H9 (cell line): ENCODE measurements around the gene PEAK3. TPM values are rescaled to one million over a fixed set of nuclear protein-coding genes. Genes with fewer than 3 reads are reported as not detected.

Source experiments
- DNase-seq: peaks from one replicate; pipeline ENCODE4 v3.0.0-alpha.2; 2017
- H2AFZ ChIP-seq: one replicate; pipeline ENCODE4 v1.6.1; 2013; ENCODE audit warnings: mild to moderate bottlenecking, low read length, control low read depth, moderate library complexity
- H2AK5ac ChIP-seq: 2 replicates; pipeline ENCODE4 v1.6.1; 2013; ENCODE audit warnings: low read length, control low read depth, mixed read lengths; ENCODE audit not compliant: insufficient read length
- H2BK120ac ChIP-seq: one replicate; pipeline ENCODE4 v1.6.1; 2013; ENCODE audit warnings: low read depth, mild to moderate bottlenecking, low read length, control low read depth, inconsistent platforms; ENCODE audit not compliant: poor library complexity, severe bottlenecking
- H2BK12ac ChIP-seq: 2 replicates; pipeline ENCODE4 v1.6.1; 2013; ENCODE audit warnings: low read length, control low read depth, mixed read lengths, low read depth; ENCODE audit not compliant: insufficient read length
- H2BK15ac ChIP-seq: 2 replicates; pipeline ENCODE4 v1.6.1; 2013; ENCODE audit warnings: low read depth, low read length, control low read depth
- H2BK20ac ChIP-seq: one replicate; pipeline ENCODE4 v1.6.1; 2013; ENCODE audit warnings: low read depth, mild to moderate bottlenecking, low read length, control low read depth, inconsistent platforms; ENCODE audit not compliant: poor library complexity, severe bottlenecking
- H2BK5ac ChIP-seq: 2 replicates; pipeline ENCODE4 v1.6.1; 2013; ENCODE audit warnings: low read length, control low read depth, mixed read lengths; ENCODE audit not compliant: insufficient read length
- H3K14ac ChIP-seq: 2 replicates; pipeline ENCODE4 v1.6.1; 2013; ENCODE audit warnings: low read length, control low read depth; ENCODE audit not compliant: insufficient read depth
- H3K18ac ChIP-seq: 2 replicates; pipeline ENCODE4 v1.6.1; 2013; ENCODE audit warnings: low read depth, mild to moderate bottlenecking, mixed read lengths, low read length, control low read depth; ENCODE audit not compliant: insufficient read length
- H3K23ac ChIP-seq: 2 replicates; pipeline ENCODE4 v1.6.1; 2013; ENCODE audit warnings: low read length, control low read depth, mixed read lengths, low read depth; ENCODE audit not compliant: insufficient read length
- H3K23me2 ChIP-seq: 2 replicates; pipeline ENCODE4 v1.6.1; 2013; ENCODE audit warnings: low read depth, mild to moderate bottlenecking, mixed read lengths, low read length, control low read depth; ENCODE audit not compliant: insufficient read length, poor library complexity, severe bottlenecking
- H3K27ac ChIP-seq: 2 replicates; pipeline ENCODE4 v1.5.1; 2013; ENCODE audit warnings: low read length, control low read depth, mixed read lengths, low read depth; ENCODE audit not compliant: insufficient read length
- H3K27me3 ChIP-seq: 2 replicates; pipeline ENCODE4 v1.6.1; 2013; ENCODE audit warnings: low read length, control low read depth, inconsistent platforms; ENCODE audit not compliant: insufficient read depth
- H3K4ac ChIP-seq: 2 replicates; pipeline ENCODE4 v1.6.1; 2013; ENCODE audit warnings: low read depth, mild to moderate bottlenecking, control low read depth, inconsistent platforms, low read length, moderate library complexity
- H3K4me1 ChIP-seq: 2 replicates; pipeline ENCODE4 v1.6.1; 2013; ENCODE audit warnings: low read length, control low read depth, inconsistent platforms; ENCODE audit not compliant: insufficient read depth
- H3K4me2 ChIP-seq: 2 replicates; pipeline ENCODE4 v1.6.1; 2013; ENCODE audit warnings: low read length, control low read depth, mixed read lengths; ENCODE audit not compliant: insufficient read length, insufficient read depth
- H3K56ac ChIP-seq: 2 replicates; pipeline ENCODE4 v1.6.1; 2013; ENCODE audit warnings: low read depth, mild to moderate bottlenecking, mixed read lengths, low read length, control low read depth; ENCODE audit not compliant: insufficient read length
- H3K79me1 ChIP-seq: 2 replicates; pipeline ENCODE4 v1.6.1; 2013; ENCODE audit warnings: low read depth, mild to moderate bottlenecking, moderate library complexity, low read length, control low read depth, inconsistent platforms; ENCODE audit not compliant: insufficient read depth, poor library complexity, severe bottlenecking
- H3K79me2 ChIP-seq: 2 replicates; pipeline ENCODE4 v1.6.1; 2013; ENCODE audit warnings: low read length, control low read depth, inconsistent platforms; ENCODE audit not compliant: insufficient read depth
- H3K9ac ChIP-seq: 2 replicates; pipeline ENCODE4 v1.6.1; 2013; ENCODE audit warnings: low read length, control low read depth, mixed read lengths; ENCODE audit not compliant: insufficient read length; ENCODE audit errors: extremely low read depth
- H3K9me3 ChIP-seq: one replicate; pipeline ENCODE4 v1.6.1; 2013; ENCODE audit warnings: low read depth, low read length, inconsistent platforms; ENCODE audit not compliant: control insufficient read depth
- H3T11ph ChIP-seq: one replicate; pipeline ENCODE4 v1.6.1; 2013; ENCODE audit warnings: mild to moderate bottlenecking, low read length, control low read depth, inconsistent platforms
- H4K20me1 ChIP-seq: one replicate; pipeline ENCODE4 v1.6.1; 2013; ENCODE audit not compliant: control insufficient read depth, insufficient read length, insufficient read depth
- H4K5ac ChIP-seq: 2 replicates; pipeline ENCODE4 v1.6.1; 2013; ENCODE audit warnings: low read depth, mild to moderate bottlenecking, mixed read lengths, low read length, control low read depth; ENCODE audit not compliant: insufficient read length
- H4K8ac ChIP-seq: replicated peaks from 2 replicates; pipeline ENCODE4 v1.6.1; 2013; ENCODE audit warnings: low read length, control low read depth, mixed read lengths, low read depth; ENCODE audit not compliant: insufficient read length
- H4K91ac ChIP-seq: 2 replicates; pipeline ENCODE4 v1.6.1; 2013; ENCODE audit warnings: low read depth, mild to moderate bottlenecking, moderate library complexity, mixed read lengths, low read length, control low read depth; ENCODE audit not compliant: insufficient read length
- H3K27ac Mint-ChIP-seq, 3 experiments: 2 replicates in 2 of 3; 3 replicates in 1 of 3; pipeline ENCODE4 v1.8.0; 2020 to 2021; ENCODE audit warnings: mixed read lengths in 3 of 3, mild to moderate bottlenecking in 1 of 3, moderate library complexity in 1 of 3
- H3K27me3 Mint-ChIP-seq: 2 replicates; pipeline ENCODE4 v1.8.0; 2021; ENCODE audit warnings: low read depth, mild to moderate bottlenecking, moderate library complexity, mixed read lengths
- H3K36me3 Mint-ChIP-seq, 3 experiments: 2 replicates in 2 of 3; 3 replicates in 1 of 3; pipeline ENCODE4 v1.8.0; 2020 to 2021; ENCODE audit warnings: low read depth in 3 of 3, mixed read lengths in 3 of 3; ENCODE audit not compliant: insufficient read depth in 1 of 3
- H3K4me1 Mint-ChIP-seq, 2 experiments: 2 replicates each; pipeline ENCODE4 v1.8.0; 2020; ENCODE audit warnings: mixed read lengths in 2 of 2
- H3K4me3 Mint-ChIP-seq, 2 experiments: 2 replicates in 1 of 2; 3 replicates in 1 of 2; pipeline ENCODE4 v1.8.0; 2020 to 2021; ENCODE audit warnings: mild to moderate bottlenecking in 2 of 2, mixed read lengths in 2 of 2, moderate library complexity in 1 of 2
- H3K9me3 Mint-ChIP-seq, 2 experiments: 2 replicates in 1 of 2; 3 replicates in 1 of 2; pipeline ENCODE4 v1.8.0; 2020; ENCODE audit warnings: mild to moderate bottlenecking in 2 of 2, mixed read lengths in 2 of 2, moderate library complexity in 1 of 2
- CTCF ChIP-seq: fragments of 200-600 bp; sonication (generic); conservative IDR thresholded peaks from 3 replicates; pipeline ENCODE4 v1.8.0; 2021; ENCODE audit warnings: antibody characterized with exemption, mild to moderate bottlenecking
- WGBS: extraction: QIAGEN DNeasy Blood & Tissue Kit; methylation state at CpG from one replicate; pipeline ENCODE4 v1.1.7; 2013; ENCODE audit warnings: missing lambda C conversion rate, low lambda C conversion rate, mixed read lengths; ENCODE audit not compliant: insufficient read length; ENCODE audit errors: extremely low coverage; 5-methylcytosine and 5-hydroxymethylcytosine counted together
- total RNA-seq: library from RNA; stranded (reverse); gene quantifications from 2 replicates; pipeline ENCODE4 v1.2.1, GENCODE V29; 2021

Gene PEAK3
- total RNA-seq, 1 experiment from 2014 or later, result not detected

- H2BK20ac ChIP-seq, result no peak overlapping the region
- H4K91ac ChIP-seq, result no peak overlapping the region
- H3K23me2 ChIP-seq, result no peaks in the 10 kb centered on the region
- H3T11ph ChIP-seq, result no peak overlapping the region
- no peaks in the 10 kb centered on the region for H3K9me3 Mint-ChIP-seq
- H3K27ac ChIP-seq, result no peak overlapping the region
- H3K27me3 ChIP-seq, result no peaks in the 10 kb centered on the region
- H4K5ac ChIP-seq, result no peak overlapping the region
- H2BK5ac ChIP-seq, result no peak overlapping the region
- WGBS, result no CpG with 5 or more reads among the region's 53 CpGs
- H3K79me2 ChIP-seq, result no peaks in the 10 kb centered on the region
- no peaks in the 10 kb centered on the region for H3K4me1 Mint-ChIP-seq
- DNase-seq, result no peak
- H2BK15ac ChIP-seq, result no peak overlapping the region
- no peak overlapping the region for H3K23ac ChIP-seq
- no peak overlapping the region for H3K18ac ChIP-seq
- no peak overlapping the region for H3K14ac ChIP-seq
- no peaks in the 10 kb centered on the region for H3K4me1 ChIP-seq
- no peak for TF ChIP-seq CTCF
- H2AK5ac ChIP-seq, result no peak overlapping the region
- peaks cover 9 to 44% (median 40%) of the 10 kb centered on the region in 3 experiments; a peak in 6 of 7 replicates for H3K36me3 Mint-ChIP-seq
- no peaks in the 10 kb centered on the region; the same call in 1 of the 2 replicates for H3K27me3 Mint-ChIP-seq
- H3K9ac ChIP-seq, result no peak overlapping the region
- no peaks in the 10 kb centered on the region for H4K20me1 ChIP-seq
- no peak overlapping the region for H3K4ac ChIP-seq
- no peak overlapping the region for H3K56ac ChIP-seq
- no peaks in the 10 kb centered on the region for H3K9me3 ChIP-seq
- H3K4me3 Mint-ChIP-seq, result no peak overlapping the region
- no peak overlapping the region for H3K4me2 ChIP-seq
- H2AFZ ChIP-seq, result no peak overlapping the region
- no peak overlapping the region for H2BK120ac ChIP-seq
- no peak overlapping the region for H4K8ac ChIP-seq
- no peak overlapping the region for H2BK12ac ChIP-seq
- no peaks in the 10 kb centered on the region for H3K79me1 ChIP-seq
- no peak overlapping the region for H3K27ac Mint-ChIP-seq
These were observed 55.1 kb downstream of the PEAK3 start for GRCh38 chr19:2226840-2227360.
